Sigmoid colon (tissue), 7 donors: ENCODE results near the gene ECI2. TPM values are rescaled to one million over a fixed set of nuclear protein-coding genes. Genes with fewer than 3 reads are reported as not detected.

ENCODE experiments used
- DNase-seq: peaks from one replicate; pipeline ENCODE4 v3.0.0-alpha.2; 2019
- H3K27ac ChIP-seq, 4 donors: fragments of 200-600 bp; sonication (generic); one replicate each; pipeline ENCODE4 v1.5.1; 2016 to 2019; ENCODE audit warnings: mild to moderate bottlenecking in 1 of 4
- H3K27me3 ChIP-seq, 3 donors: fragments of 200-600 bp; sonication (generic); one replicate each; pipeline ENCODE4 v1.5.1; 2019; ENCODE audit warnings: mild to moderate bottlenecking in 1 of 3
- H3K36me3 ChIP-seq, 4 donors: fragments of 200-600 bp; sonication (generic); one replicate each; pipeline ENCODE4 v1.5.1; 2016 to 2019
- H3K4me1 ChIP-seq, 4 donors: fragments of 200-600 bp; sonication (generic); one replicate each; pipeline ENCODE4 v1.5.1; 2017 to 2019
- H3K4me3 ChIP-seq, 4 donors: fragments of 200-600 bp; sonication (generic); one replicate each; pipeline ENCODE4 v1.5.1; 2017 to 2019; ENCODE audit warnings: mild to moderate bottlenecking in 2 of 4, moderate library complexity in 1 of 4
- H3K9me3 ChIP-seq, 4 donors: fragments of 200-600 bp in 3 of 4; sonication (generic) in 3 of 4; one replicate each; pipeline versions ENCODE4 v1.5.1 to v1.6.1; 2013 to 2019
- CTCF ChIP-seq, 4 experiments: fragments of 450-650 bp in 3 of 4; fragments of 200-600 bp in 1 of 4; IDR thresholded peaks; one replicate each; pipeline ENCODE4 v1.5.1; 2016 to 2019; ENCODE audit warnings: antibody characterized with exemption in 4 of 4, mild to moderate bottlenecking in 3 of 4, moderate library complexity in 2 of 4
- EP300 ChIP-seq, 4 donors: sonication (generic); formaldehyde crosslinking; IDR thresholded peaks; one replicate each; pipeline ENCODE4 v1.6.1; 2017; ENCODE audit warnings: antibody characterized with exemption in 4 of 4
- POLR2A ChIP-seq, 2 donors: fragments of 450-650 bp; IDR thresholded peaks; one replicate each; pipeline ENCODE4 v1.6.1; 2016; ENCODE audit warnings: antibody characterized with exemption in 2 of 2, mild to moderate bottlenecking in 2 of 2, moderate library complexity in 2 of 2
- POLR2AphosphoS5 ChIP-seq, 4 donors: sonication (generic); formaldehyde crosslinking; IDR thresholded peaks; one replicate each; pipeline ENCODE4 v1.6.1; 2017; ENCODE audit warnings: antibody characterized with exemption in 4 of 4
- WGBS, 2 donors: extraction: QIAGEN DNeasy Blood & Tissue Kit; methylation state at CpG; one replicate each; pipeline ENCODE4 v1.1.7; 2013; 5-methylcytosine and 5-hydroxymethylcytosine counted together
- intact Hi-C: fragments of 100-400 bp; cut with DNase I; formaldehyde crosslinking; loops from one replicate; pipeline ENCODE4 v1.15.1; 2023
- polyA plus RNA-seq, 3 donors: library from polyadenylated mRNA; stranded (reverse); fragments of 200-250 nt; gene quantifications; one replicate each; pipeline ENCODE4 v1.2.3, GENCODE V29; 2013
- total RNA-seq, 4 donors: library from RNA; depleted of rRNA; stranded (reverse); fragments of >200 nt; gene quantifications; one replicate each; pipeline ENCODE4 v1.1.0, GENCODE V29; 2016
- donor health status: healthy with polysubstance abuse.
- donor health status: Bipolar disorder and iron deficiency.
- donor health status: healthy.

ECI2 gene
- total and polyA plus RNA-seq, 7 donors: 30.0 to 100 (median 46.2) TPM

- Histone ChIP-seq H3K4me3 (no peak overlapping the region), H3K9me3 (no peaks in the 10 kb centered on the region), H3K4me1 (no peaks in the 10 kb centered on the region), H3K27ac (no peak overlapping the region), H3K36me3 (no peaks in the 10 kb centered on the region), H3K27me3 (no peaks in the 10 kb centered on the region)
- intact Hi-C loops: no loop called here
- no peak for TF ChIP-seq POLR2A (IDR thresholded peaks at IDR 0.05)
- TF ChIP-seq EP300 (IDR thresholded peaks at IDR 0.05): no peak
- no peak for TF ChIP-seq POLR2AphosphoS5 (IDR thresholded peaks at IDR 0.05)
- TF ChIP-seq CTCF (IDR thresholded peaks at IDR 0.05): no peak
- DNase-seq: no peak
- 15 to 67% methylated on average over 7 of the region's 7 CpGs for WGBS, 2 donors
Observed at GRCh38 chr6:4088704-4089103, 46.7 kb downstream of the ECI2 start.

GRCh38 chr6:4085332-4085700 lies 50.1 kb downstream of the ECI2 start:
- H3K36me3 ChIP-seq: no peaks in the 10 kb centered on the region
- intact Hi-C loops: no loop called here
- 92 to 94% methylated on average over 1 of the region's 1 CpG for WGBS, 2 donors
- no peak overlapping the region for H3K27ac ChIP-seq
- H3K4me1 ChIP-seq: no peaks in the 10 kb centered on the region
- H3K9me3 ChIP-seq: no peaks in the 10 kb centered on the region
- no peak for DNase-seq
- H3K4me3 ChIP-seq: no peak overlapping the region
- H3K27me3 ChIP-seq: no peaks in the 10 kb centered on the region
- TF ChIP-seq EP300 (IDR thresholded peaks at IDR 0.05) (no peak), POLR2AphosphoS5 (IDR thresholded peaks at IDR 0.05) (no peak), CTCF (IDR thresholded peaks at IDR 0.05) (no peak), POLR2A (IDR thresholded peaks at IDR 0.05) (no peak)

GRCh38 chr6:4084444-4085331 lies 50.7 kb downstream of the ECI2 start:
- TF ChIP-seq CTCF (IDR thresholded peaks at IDR 0.05): no peak
- TF ChIP-seq POLR2A (IDR thresholded peaks at IDR 0.05): no peak
- TF ChIP-seq EP300 (IDR thresholded peaks at IDR 0.05): no peak
- no peak for TF ChIP-seq POLR2AphosphoS5 (IDR thresholded peaks at IDR 0.05)
- Histone ChIP-seq H3K27me3 (no peaks in the 10 kb centered on the region), H3K36me3 (no peaks in the 10 kb centered on the region), H3K4me1 (no peaks in the 10 kb centered on the region), H3K9me3 (no peaks in the 10 kb centered on the region), H3K4me3 (no peak overlapping the region), H3K27ac (no peak overlapping the region)
- intact Hi-C loops: no loop called here
- DNase-seq: no peak
- WGBS, 2 donors: 22 to 64% methylated on average over 9 of the region's 9 CpGs

GRCh38 chr6:4078691-4079471 lies 56.5 kb downstream of the ECI2 start, which contains the start of gene FAM217A:
FAM217A (minus strand) TSS chr6:4079137; CDS start chr6:4077414, 1,723 bp downstream.
- no peaks in the 10 kb centered on the region for H3K9me3 ChIP-seq
- peaks cover 0 to 19% (median 6%) of the 10 kb centered on the region in 3 donors for H3K27me3 ChIP-seq
- H3K27ac ChIP-seq: no peak within 1 kb of the TSS
- WGBS, 2 donors: 66 to 88% methylated on average over 91 of the region's 91 CpGs
- no peaks in the 10 kb centered on the region for H3K36me3 ChIP-seq
- no peak for DNase-seq
- peak within 1 kb of the TSS in 1 of 4 donors; percentile 20 for H3K4me3 ChIP-seq
- no peaks in the 10 kb centered on the region for H3K4me1 ChIP-seq
- intact Hi-C loops: no loop called here
- TF ChIP-seq POLR2AphosphoS5 (IDR thresholded peaks at IDR 0.05) (no peak), CTCF (IDR thresholded peaks at IDR 0.05) (no peak), EP300 (IDR thresholded peaks at IDR 0.05) (no peak), POLR2A (IDR thresholded peaks at IDR 0.05) (no peak)
